ENCODE data around the gene CACUL1. TPM values are rescaled to one million over a fixed set of nuclear protein-coding genes. Genes with fewer than 3 reads are reported as not detected.
"Not testable (repeated sequence)": the region's sequence is repeated elsewhere in the genome, so short reads cannot be mapped to it uniquely, and the experiment has no call there.

Gene CACUL1
- polyA plus RNA-seq, 1 experiment, result 15.3 TPM

DNA sequence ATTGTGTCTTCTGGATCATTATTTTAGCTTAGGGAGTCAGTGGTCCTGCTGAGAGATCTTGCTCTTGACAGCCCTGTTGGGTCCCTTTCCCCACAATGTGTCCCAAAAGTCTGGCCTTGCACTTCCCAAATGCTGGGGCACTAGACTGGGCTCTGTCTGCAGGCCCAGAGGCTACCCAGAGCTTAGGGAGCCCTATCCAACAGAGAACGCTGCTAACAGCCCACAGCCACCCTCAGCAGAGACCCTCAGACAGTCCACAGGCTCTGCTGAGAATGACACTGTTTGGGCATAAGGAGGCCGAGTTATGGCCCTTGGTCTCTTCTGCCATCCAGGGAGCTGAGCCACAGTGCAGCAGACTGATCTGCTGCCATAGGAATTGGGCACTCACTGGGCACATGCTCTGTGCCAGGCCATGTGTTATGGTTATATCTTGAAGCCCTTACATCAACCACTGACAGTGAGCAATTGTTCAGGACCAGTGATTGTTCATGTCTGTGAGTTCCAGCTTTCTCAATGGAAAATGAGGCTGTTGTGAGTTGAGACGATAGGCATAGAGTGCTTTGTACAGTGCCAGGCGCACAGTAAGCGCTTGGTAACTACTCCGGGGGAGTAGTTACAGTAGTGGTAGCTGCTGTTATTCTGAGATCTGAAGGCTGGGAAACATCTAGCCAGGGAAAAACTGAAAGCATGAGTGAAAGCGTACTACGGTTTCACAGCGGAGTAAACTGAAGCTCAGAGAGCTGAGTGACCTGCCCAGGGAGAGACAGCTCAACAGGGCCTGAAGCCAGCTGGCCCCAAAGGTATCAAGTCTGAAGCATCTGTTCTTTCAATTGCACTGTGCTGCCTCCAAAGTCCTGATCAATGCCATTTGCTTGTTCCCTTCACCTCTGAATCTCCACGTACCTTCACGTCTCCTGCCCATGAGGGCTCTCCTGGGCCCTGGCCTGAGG, 81.7 kb downstream of the CACUL1 start:
- H3K27ac ChIP-seq (ENCODE audit: low read depth, low read length), result no peak overlapping the region
- H3K27me3 ChIP-seq (ENCODE audit: control insufficient read depth, insufficient read depth, low read length), result no peaks in the 10 kb centered on the region
- TF ChIP-seq CTCF (IDR thresholded peaks at IDR 0.05; ENCODE audit: low read depth, low read length), result no peak
- no peak overlapping the region for H3K4me3 ChIP-seq (ENCODE audit: low read depth, low read length)
- no peaks in the 10 kb centered on the region for H3K9me3 ChIP-seq (ENCODE audit: control insufficient read depth, insufficient read depth, low read length)
- ChIA-PET POLR2A (interaction anchor here (0.5 kb wide), 1 partner anchor 405 kb away, joined by 3 read pairs; no protein-coding TSS in a partner anchor), CTCF (interaction anchor here (0.6 kb wide), 1 partner anchor 161 kb away, joined by 3 read pairs; no protein-coding TSS in a partner anchor)
- DNase-seq (ENCODE audit: low read depth, low spot score), result no peak

GRCh38 chr10:118672153-118672552, 82.6 kb downstream of the CACUL1 start:
- no peak for TF ChIP-seq CTCF (IDR thresholded peaks at IDR 0.05; ENCODE audit: low read depth, low read length)
- Histone ChIP-seq H3K4me3 (ENCODE audit: low read depth, low read length) (no peak overlapping the region), H3K27ac (ENCODE audit: low read depth, low read length) (no peak overlapping the region), H3K9me3 (ENCODE audit: control insufficient read depth, insufficient read depth, low read length) (no peaks in the 10 kb centered on the region), H3K27me3 (ENCODE audit: control insufficient read depth, insufficient read depth, low read length) (no peaks in the 10 kb centered on the region)
- CTCF ChIA-PET, result no interaction called here
- DNase-seq (ENCODE audit: low read depth, low spot score), result no peak
- POLR2A ChIA-PET, result interaction anchor here (0.7 kb wide), 1 partner anchor 32 kb away, joined by 3 read pairs; no protein-coding TSS in a partner anchor

DNA sequence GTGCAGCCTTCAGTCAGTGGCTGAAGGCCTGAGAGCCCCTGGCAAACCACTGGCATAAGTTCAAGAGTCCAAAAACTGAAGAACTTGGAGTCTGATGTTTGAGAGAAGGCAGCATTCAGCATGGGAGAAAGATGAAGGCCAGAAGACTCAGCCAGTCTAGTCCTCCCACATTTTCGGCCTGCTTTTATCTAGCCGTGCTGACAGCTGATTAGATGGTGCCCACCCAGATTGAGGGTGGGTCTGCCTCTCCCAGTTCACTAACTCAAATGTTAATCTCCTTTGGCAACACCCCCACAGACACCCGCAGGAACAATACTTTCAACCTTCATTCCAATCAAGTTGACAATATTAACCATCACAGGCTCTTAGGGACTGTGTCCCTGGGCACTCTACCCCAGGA, 83.5 kb downstream of the CACUL1 start:
- CTCF ChIA-PET; H3K27me3 ChIP-seq (ENCODE audit: control insufficient read depth, insufficient read depth, low read length); H3K9me3 ChIP-seq (ENCODE audit: control insufficient read depth, insufficient read depth, low read length); H3K27ac ChIP-seq (ENCODE audit: low read depth, low read length); DNase-seq (ENCODE audit: low read depth, low spot score); H3K4me3 ChIP-seq (ENCODE audit: low read depth, low read length); POLR2A ChIA-PET: not testable (repeated sequence)

- Histone ChIP-seq H3K27me3 (ENCODE audit: control insufficient read depth, insufficient read depth, low read length) (no peaks in the 10 kb centered on the region), H3K4me3 (ENCODE audit: low read depth, low read length) (no peak overlapping the region), H3K9me3 (ENCODE audit: control insufficient read depth, insufficient read depth, low read length) (no peaks in the 10 kb centered on the region), H3K27ac (ENCODE audit: low read depth, low read length) (no peak overlapping the region)
- ChIA-PET CTCF (no interaction called here), POLR2A (no interaction called here)
- no peak for DNase-seq (ENCODE audit: low read depth, low spot score)
- TF ChIP-seq CTCF (IDR thresholded peaks at IDR 0.05; ENCODE audit: low read depth, low read length), result no peak
Observed at GRCh38 chr10:118670472-118671124, 84.2 kb downstream of the CACUL1 start.

GRCh38 chr10:118669835-118670234, 84.9 kb downstream of the CACUL1 start:
- no peaks in the 10 kb centered on the region for H3K9me3 ChIP-seq (ENCODE audit: control insufficient read depth, insufficient read depth, low read length)
- no peak overlapping the region for H3K4me3 ChIP-seq (ENCODE audit: low read depth, low read length)
- H3K27ac ChIP-seq (ENCODE audit: low read depth, low read length), result no peak overlapping the region

More at GRCh38 chr10:118669835-118670234, 84.9 kb downstream of the CACUL1 start:
- no peak for DNase-seq (ENCODE audit: low read depth, low spot score)
- no peaks in the 10 kb centered on the region for H3K27me3 ChIP-seq (ENCODE audit: control insufficient read depth, insufficient read depth, low read length)
- POLR2A ChIA-PET, result no interaction called here
- CTCF ChIA-PET, result no interaction called here
- no peak for TF ChIP-seq CTCF (IDR thresholded peaks at IDR 0.05; ENCODE audit: low read depth, low read length)

Data from AG04450 (cell line).